ENCODE measurements around the gene KIF24. TPM values are rescaled to one million over a fixed set of nuclear protein-coding genes. Genes with fewer than 3 reads are reported as not detected.
"Not testable (repeated sequence)": the region's sequence is repeated elsewhere in the genome, so short reads cannot be mapped to it uniquely, and the experiment has no call there.

Gene KIF24
- total and polyA plus RNA-seq, 9 donors = 6.8 to 26.3 (median 19.6) TPM

- DNase-seq = no peak
- Histone ChIP-seq H3K9me3 (replicated peaks; ENCODE audit: control insufficient read depth, low read depth, low read length) (peaks cover 2% of the 10 kb centered on the region), H3K4me3 (ENCODE audit: low read length) (no peak overlapping the region), H3K27me3 (ENCODE audit: control insufficient read depth, insufficient read depth, low read length) (peaks cover 42% of the 10 kb centered on the region), H3K36me3 (ENCODE audit: control insufficient read depth, insufficient read depth, low read length) (peaks cover 15% of the 10 kb centered on the region), H3K27ac (ENCODE audit: low read length) (no peak overlapping the region), H3K4me1 (ENCODE audit: control insufficient read depth, insufficient read depth, low read length) (peaks cover 51% of the 10 kb centered on the region)
- WGBS (ENCODE audit: insufficient coverage) = 100% methylated on average over 1 of the region's 2 CpGs
Measured at GRCh38 chr9:34373749-34374148, 44.7 kb upstream of the KIF24 start.

GRCh38 chr9:34372467-34373011 is 43.5 kb upstream of the KIF24 start:
- DNase-seq = no peak
- Histone ChIP-seq H3K4me3 (ENCODE audit: low read length) (no peak overlapping the region), H3K27ac (ENCODE audit: low read length) (no peak overlapping the region), H3K9me3 (replicated peaks; ENCODE audit: control insufficient read depth, low read depth, low read length) (peaks cover 2% of the 10 kb centered on the region), H3K27me3 (ENCODE audit: control insufficient read depth, insufficient read depth, low read length) (peaks cover 42% of the 10 kb centered on the region), H3K36me3 (ENCODE audit: control insufficient read depth, insufficient read depth, low read length) (peaks cover 15% of the 10 kb centered on the region), H3K4me1 (ENCODE audit: control insufficient read depth, insufficient read depth, low read length) (peaks cover 50% of the 10 kb centered on the region)
- 53% methylated on average over 32 of the region's 41 CpGs for WGBS (ENCODE audit: insufficient coverage)

GRCh38 chr9:34371886-34372466 is 42.9 kb upstream of the KIF24 start:
- Histone ChIP-seq H3K27ac (ENCODE audit: low read length) (no peak overlapping the region), H3K4me1 (ENCODE audit: control insufficient read depth, insufficient read depth, low read length) (peaks cover 45% of the 10 kb centered on the region)

GRCh38 chr9:34370970-34371880 is 42.2 kb upstream of the KIF24 start:
- DNase-seq = no peak
- 35% methylated on average over 103 of the region's 105 CpGs for WGBS (ENCODE audit: insufficient coverage)
- H3K4me3 ChIP-seq (ENCODE audit: low read length) = peak overlapping the region; percentile 22
- peaks cover 15% of the 10 kb centered on the region for H3K36me3 ChIP-seq (ENCODE audit: control insufficient read depth, insufficient read depth, low read length)
- peaks cover 39% of the 10 kb centered on the region for H3K27me3 ChIP-seq (ENCODE audit: control insufficient read depth, insufficient read depth, low read length)
- peak overlapping the region; percentile 29 for H3K27ac ChIP-seq (ENCODE audit: low read length)
- H3K4me1 ChIP-seq (ENCODE audit: control insufficient read depth, insufficient read depth, low read length) = peaks cover 42% of the 10 kb centered on the region
- peaks cover 2% of the 10 kb centered on the region for H3K9me3 ChIP-seq (replicated peaks; ENCODE audit: control insufficient read depth, low read depth, low read length)

More at GRCh38 chr9:34371886-34372466, 42.9 kb upstream of the KIF24 start:
- no peak for DNase-seq
- Histone ChIP-seq H3K4me3 (ENCODE audit: low read length) (no peak overlapping the region), H3K27me3 (ENCODE audit: control insufficient read depth, insufficient read depth, low read length) (peaks cover 42% of the 10 kb centered on the region), H3K9me3 (replicated peaks; ENCODE audit: control insufficient read depth, low read depth, low read length) (peaks cover 2% of the 10 kb centered on the region), H3K36me3 (ENCODE audit: control insufficient read depth, insufficient read depth, low read length) (peaks cover 15% of the 10 kb centered on the region)
- 67% methylated on average over 60 of the region's 60 CpGs for WGBS (ENCODE audit: insufficient coverage)

- no peak for DNase-seq
- peak overlapping the region; percentile 29 for H3K27ac ChIP-seq (ENCODE audit: low read length)
- peak overlapping the region; percentile 22 for H3K4me3 ChIP-seq (ENCODE audit: low read length)
- H3K27me3 ChIP-seq (ENCODE audit: control insufficient read depth, insufficient read depth, low read length) = peaks cover 37% of the 10 kb centered on the region
- peaks cover 15% of the 10 kb centered on the region for H3K36me3 ChIP-seq (ENCODE audit: control insufficient read depth, insufficient read depth, low read length)
- peaks cover 34% of the 10 kb centered on the region for H3K4me1 ChIP-seq (ENCODE audit: control insufficient read depth, insufficient read depth, low read length)
- WGBS (ENCODE audit: insufficient coverage) = 37% methylated on average over 20 of the region's 23 CpGs
- H3K9me3 ChIP-seq (replicated peaks; ENCODE audit: control insufficient read depth, low read depth, low read length) = peaks cover 2% of the 10 kb centered on the region
Measured at GRCh38 chr9:34370335-34370969, 41.4 kb upstream of the KIF24 start.

GRCh38 chr9:34369636-34370035 is 40.6 kb upstream of the KIF24 start:
- H3K4me1 ChIP-seq (ENCODE audit: control insufficient read depth, insufficient read depth, low read length) = peaks cover 35% of the 10 kb centered on the region
- H3K4me3 ChIP-seq (ENCODE audit: low read length) = no peak overlapping the region
- peaks cover 35% of the 10 kb centered on the region for H3K27me3 ChIP-seq (ENCODE audit: control insufficient read depth, insufficient read depth, low read length)
- no peak for DNase-seq
- peak overlapping the region; percentile 47 for H3K27ac ChIP-seq (ENCODE audit: low read length)
- peaks cover 15% of the 10 kb centered on the region for H3K36me3 ChIP-seq (ENCODE audit: control insufficient read depth, insufficient read depth, low read length)
- 80% methylated on average over 3 of the region's 4 CpGs for WGBS (ENCODE audit: insufficient coverage)
- H3K9me3 ChIP-seq (replicated peaks; ENCODE audit: control insufficient read depth, low read depth, low read length) = peaks cover 2% of the 10 kb centered on the region

GRCh38 chr9:34368796-34369195 is 39.7 kb upstream of the KIF24 start:
- Histone ChIP-seq H3K4me1 (ENCODE audit: control insufficient read depth, insufficient read depth, low read length) (peaks cover 43% of the 10 kb centered on the region), H3K36me3 (ENCODE audit: control insufficient read depth, insufficient read depth, low read length) (peaks cover 15% of the 10 kb centered on the region), H3K27me3 (ENCODE audit: control insufficient read depth, insufficient read depth, low read length) (peaks cover 35% of the 10 kb centered on the region), H3K27ac (ENCODE audit: low read length) (peak overlapping the region; percentile 47)
- H3K4me3 ChIP-seq (ENCODE audit: low read length); H3K9me3 ChIP-seq (replicated peaks; ENCODE audit: control insufficient read depth, low read depth, low read length); DNase-seq: not testable (repeated sequence)
- no CpG with 5 or more reads among the region's 5 CpGs for WGBS (ENCODE audit: insufficient coverage)

GRCh38 chr9:34367751-34368410 is 38.8 kb upstream of the KIF24 start:
- H3K27ac ChIP-seq (ENCODE audit: low read length); DNase-seq; H3K9me3 ChIP-seq (replicated peaks; ENCODE audit: control insufficient read depth, low read depth, low read length); H3K4me3 ChIP-seq (ENCODE audit: low read length): not testable (repeated sequence)
- Histone ChIP-seq H3K4me1 (ENCODE audit: control insufficient read depth, insufficient read depth, low read length) (peaks cover 50% of the 10 kb centered on the region), H3K27me3 (ENCODE audit: control insufficient read depth, insufficient read depth, low read length) (peaks cover 26% of the 10 kb centered on the region), H3K36me3 (ENCODE audit: control insufficient read depth, insufficient read depth, low read length) (peaks cover 15% of the 10 kb centered on the region)
- 90% methylated on average over 3 of the region's 3 CpGs for WGBS (ENCODE audit: insufficient coverage)

GRCh38 chr9:34366365-34366764 is 37.3 kb upstream of the KIF24 start:
- peaks cover 3% of the 10 kb centered on the region for H3K36me3 ChIP-seq (ENCODE audit: control insufficient read depth, insufficient read depth, low read length)
- no peaks in the 10 kb centered on the region for H3K9me3 ChIP-seq (replicated peaks; ENCODE audit: control insufficient read depth, low read depth, low read length)
- H3K27ac ChIP-seq (ENCODE audit: low read length) = no peak overlapping the region
- peaks cover 44% of the 10 kb centered on the region for H3K4me1 ChIP-seq (ENCODE audit: control insufficient read depth, insufficient read depth, low read length)
- H3K27me3 ChIP-seq (ENCODE audit: control insufficient read depth, insufficient read depth, low read length) = peaks cover 11% of the 10 kb centered on the region
- no peak overlapping the region for H3K4me3 ChIP-seq (ENCODE audit: low read length)
- no peak for DNase-seq
- WGBS (ENCODE audit: insufficient coverage) = no CpG with 5 or more reads among the region's 2 CpGs
